ENCODE results near the gene ANKRD27. TPM values are rescaled to one million over a fixed set of nuclear protein-coding genes. Genes with fewer than 3 reads are reported as not detected.

ANKRD27 gene
- total RNA-seq, 2 experiments from 2014 or later: 16.5 to 17.6 TPM

DNA sequence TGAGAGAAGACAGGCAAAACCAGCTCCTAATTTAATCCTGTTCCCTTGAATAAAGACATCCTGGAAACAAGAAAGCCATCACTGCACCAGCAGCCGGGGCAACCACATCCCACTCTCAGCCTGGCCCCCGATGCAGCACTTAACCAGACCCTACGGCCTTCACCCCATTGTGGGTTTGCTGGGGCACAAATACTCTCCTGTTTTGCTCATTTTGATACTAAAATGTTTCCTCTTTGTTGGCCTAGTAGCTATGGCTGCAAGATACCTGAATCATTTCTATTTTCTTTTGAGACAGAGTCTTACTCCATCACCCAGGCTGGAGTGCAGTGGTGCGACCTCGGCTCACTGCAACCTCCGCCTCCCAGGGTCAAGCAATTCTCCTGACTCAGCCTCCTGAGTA, 28.4 kb downstream of the ANKRD27 start:
- intact Hi-C loops (cut with DNase I, micrococcal nuclease): no loop called here
- Histone ChIP-seq H3K27me3 (ENCODE audit: control insufficient read depth in 1 of 2, insufficient read depth in 2 of 2, low read length in 2 of 2) (no peaks in the 10 kb centered on the region), H3K9me3 (ENCODE audit: control insufficient read depth in 1 of 2, insufficient read depth in 1 of 2, low read length in 2 of 2) (no peaks in the 10 kb centered on the region), H3K4me1 (ENCODE audit: insufficient read depth, low read length) (peaks cover 28% of the 10 kb centered on the region), H3K36me3 (ENCODE audit: insufficient read depth, low read length) (peaks cover 44% of the 10 kb centered on the region), H3K27ac (ENCODE audit: low read depth in 1 of 2, low read length in 2 of 2) (no peak overlapping the region), H3K4me3 (ENCODE audit: low read length) (no peak overlapping the region)
- Mint-ChIP-seq H3K36me3 (ENCODE audit: low read depth) (peaks cover 67% of the 10 kb centered on the region), H3K4me3 (no peak overlapping the region), H3K27ac (no peak overlapping the region), H3K4me1 (ENCODE audit: low read depth) (peaks cover 28% of the 10 kb centered on the region), H3K27me3 (no peaks in the 10 kb centered on the region), H3K9me3 (no peaks in the 10 kb centered on the region)
- ChIA-PET POLR2A (interaction anchor here (0.6 kb wide), 1 partner anchor 29 kb away, joined by 3 read pairs; the partner anchor contains the start of gene RGS9BP), CTCF (no interaction called here)
- ATAC-seq (ENCODE audit: poor library complexity) (no peak), DNase-seq (no peak)
- TF ChIP-seq CTCF (IDR thresholded peaks at IDR 0.05): no peak

- Mint-ChIP-seq H3K9me3 (no peaks in the 10 kb centered on the region), H3K27me3 (no peaks in the 10 kb centered on the region), H3K27ac (peak overlapping the region; percentile 76), H3K4me3 (peak overlapping the region; percentile 71), H3K4me1 (ENCODE audit: low read depth) (peaks cover 28% of the 10 kb centered on the region), H3K36me3 (ENCODE audit: low read depth) (peaks cover 78% of the 10 kb centered on the region)
- intact Hi-C loops (cut with DNase I, micrococcal nuclease): loop anchor here (2.0 to 5.0 kb wide), 2 partner anchors 34 to 35 kb away; partner anchors contain the start of genes ANKRD27 (in 1 of the 2) and RGS9BP (in 1 of the 2)
- no peak overlapping the region for H3K4me3 ChIP-seq (ENCODE audit: low read length)
- H3K27me3 ChIP-seq (ENCODE audit: control insufficient read depth in 1 of 2, insufficient read depth in 2 of 2, low read length in 2 of 2): no peaks in the 10 kb centered on the region
- H3K9me3 ChIP-seq (ENCODE audit: control insufficient read depth in 1 of 2, insufficient read depth in 1 of 2, low read length in 2 of 2): no peaks in the 10 kb centered on the region
- H3K36me3 ChIP-seq (ENCODE audit: insufficient read depth, low read length): peaks cover 59% of the 10 kb centered on the region
- peak; percentile 39 to 84 (median 61) for DNase-seq
- TF ChIP-seq CTCF (IDR thresholded peaks at IDR 0.05): no peak
- H3K27ac ChIP-seq (ENCODE audit: low read depth in 1 of 2, low read length in 2 of 2): peak overlapping the region in 1 of 2 donors; percentile 30
- POLR2A ChIA-PET: no interaction called here
- ATAC-seq (ENCODE audit: poor library complexity): peak; percentile 98
- CTCF ChIA-PET: no interaction called here
- H3K4me1 ChIP-seq (ENCODE audit: insufficient read depth, low read length): peaks cover 28% of the 10 kb centered on the region
Measured at GRCh38 chr19:32642771-32643170, 32.2 kb downstream of the ANKRD27 start.

- Histone ChIP-seq H3K27me3 (ENCODE audit: control insufficient read depth in 1 of 2, insufficient read depth in 2 of 2, low read length in 2 of 2) (no peaks in the 10 kb centered on the region), H3K36me3 (ENCODE audit: insufficient read depth, low read length) (peaks cover 61% of the 10 kb centered on the region), H3K4me3 (ENCODE audit: low read length) (no peak overlapping the region), H3K27ac (ENCODE audit: low read depth in 1 of 2, low read length in 2 of 2) (no peak overlapping the region), H3K4me1 (ENCODE audit: insufficient read depth, low read length) (peaks cover 20% of the 10 kb centered on the region), H3K9me3 (ENCODE audit: control insufficient read depth in 1 of 2, insufficient read depth in 1 of 2, low read length in 2 of 2) (no peaks in the 10 kb centered on the region)
- no peaks in the 10 kb centered on the region for H3K9me3 Mint-ChIP-seq
- H3K36me3 Mint-ChIP-seq (ENCODE audit: low read depth): peaks cover 78% of the 10 kb centered on the region
- CTCF ChIA-PET: no interaction called here
- POLR2A ChIA-PET: no interaction called here
- DNase-seq (no peak), ATAC-seq (ENCODE audit: poor library complexity) (no peak)
- H3K4me1 Mint-ChIP-seq (ENCODE audit: low read depth): peaks cover 18% of the 10 kb centered on the region
- no peak overlapping the region for H3K4me3 Mint-ChIP-seq
- no peak for TF ChIP-seq CTCF (IDR thresholded peaks at IDR 0.05)
- intact Hi-C loops (cut with DNase I, micrococcal nuclease): no loop called here
- no peak overlapping the region for H3K27ac Mint-ChIP-seq
- H3K27me3 Mint-ChIP-seq: no peaks in the 10 kb centered on the region
Measured at GRCh38 chr19:32638625-32639024, 36.4 kb downstream of the ANKRD27 start.

Data from CD4-positive, alpha-beta T cell (primary cell).